Dermis blood vessel endothelial cell (primary cell): Measurements from ENCODE around the gene DHRS3. TPM values are rescaled to one million over a fixed set of nuclear protein-coding genes. Genes with fewer than 3 reads are reported as not detected.
"Not testable (repeated sequence)": the region's sequence is repeated elsewhere in the genome, so short reads cannot be mapped to it uniquely, and the experiment has no call there.

ENCODE experiments used
- DNase-seq: peaks from one replicate; pipeline ENCODE4 v3.0.0; 2010
- total RNA-seq: library from RNA; depleted of rRNA; stranded (reverse); fragments of >200 nt; gene quantifications from 2 replicates; pipeline ENCODE4 v1.2.3, GENCODE V29; 2014

The DHRS3 gene
- total RNA-seq, 1 donor from 2014 or later: 121 TPM

GRCh38 chr1:12573015-12573825 lies 44.8 kb downstream of the DHRS3 start:
- no peak for DNase-seq

- no peak for DNase-seq
Measured at GRCh38 chr1:12572522-12572921, 45.5 kb downstream of the DHRS3 start.

- DNase-seq: no peak
Measured at GRCh38 chr1:12570291-12570690, 47.7 kb downstream of the DHRS3 start.

- no peak for DNase-seq
Measured at GRCh38 chr1:12568009-12568767, 49.8 kb downstream of the DHRS3 start.

- DNase-seq: no peak
Measured at GRCh38 chr1:12567288-12567819, 50.7 kb downstream of the DHRS3 start.

GRCh38 chr1:12566484-12567287 lies 51.3 kb downstream of the DHRS3 start:
- DNase-seq: no peak

- DNase-seq: peak; percentile 21
Measured at GRCh38 chr1:12565966-12566352, 52.1 kb downstream of the DHRS3 start.

DNA sequence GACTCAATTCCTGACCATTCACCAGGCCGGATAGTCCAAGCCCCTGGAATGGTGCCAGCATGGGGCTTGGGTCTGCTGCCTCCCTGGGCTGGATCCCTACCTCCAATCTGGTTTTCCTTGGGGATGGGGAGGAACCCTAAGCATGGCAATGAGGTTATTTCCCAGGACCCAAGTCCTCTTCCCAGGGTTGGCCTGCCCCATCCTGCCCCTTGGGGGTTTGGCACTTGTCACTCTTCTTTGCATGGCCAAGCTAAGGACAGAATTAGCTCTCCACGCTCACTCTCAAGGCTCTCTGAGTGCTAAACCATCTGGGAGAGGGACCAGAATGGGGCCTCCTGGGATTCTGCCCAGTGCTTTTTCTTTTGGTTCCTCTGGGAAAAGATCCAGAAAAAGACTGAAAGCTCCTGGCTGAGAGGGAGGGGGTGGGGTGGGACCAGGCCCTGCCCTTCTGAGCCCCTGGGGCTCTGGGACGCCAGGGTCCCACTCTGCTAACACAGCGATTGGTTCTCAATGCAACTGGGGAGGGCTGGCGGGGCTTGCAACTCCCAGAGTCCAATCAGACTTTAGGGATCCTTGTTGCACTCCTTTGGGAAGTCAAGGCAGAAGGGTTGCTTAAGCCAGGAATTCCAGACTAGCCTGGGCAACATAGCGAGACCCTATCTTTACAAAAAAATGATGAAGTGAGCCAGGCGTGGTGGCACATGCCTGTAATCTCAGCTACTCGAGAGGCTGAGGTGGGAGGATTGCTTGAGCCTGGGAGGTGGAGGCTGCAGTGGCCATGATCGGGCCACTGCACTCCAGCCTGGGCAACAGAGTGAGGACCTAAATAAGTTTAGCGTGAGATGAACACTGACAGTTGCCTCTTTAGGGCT lies 52.7 kb downstream of the DHRS3 start:
- DNase-seq: no peak

DNA sequence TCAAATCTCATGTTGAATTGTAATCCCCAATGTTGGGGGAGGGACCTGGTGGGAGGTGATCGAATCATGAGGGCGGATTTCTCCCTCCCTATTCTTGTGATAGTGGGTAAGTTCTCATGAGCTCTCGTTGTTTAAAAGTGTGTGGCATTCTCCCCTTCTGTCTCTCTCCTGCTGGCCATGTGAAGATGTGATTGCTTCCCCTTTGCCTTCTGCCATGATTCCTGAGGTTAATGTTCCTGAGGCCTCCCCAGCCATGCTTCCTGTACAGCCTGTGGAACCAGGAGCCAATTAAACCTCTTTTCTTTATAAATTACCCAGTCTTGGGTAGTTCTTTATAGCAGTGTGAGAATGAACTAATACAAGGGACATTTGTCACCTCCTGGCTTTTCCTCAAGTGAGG lies 53.8 kb downstream of the DHRS3 start:
- not testable (repeated sequence) for DNase-seq

- no peak for DNase-seq
Measured at GRCh38 chr1:12562955-12563576, 54.9 kb downstream of the DHRS3 start.

GRCh38 chr1:12561121-12561520 lies 56.9 kb downstream of the DHRS3 start:
- DNase-seq: no peak

DNA sequence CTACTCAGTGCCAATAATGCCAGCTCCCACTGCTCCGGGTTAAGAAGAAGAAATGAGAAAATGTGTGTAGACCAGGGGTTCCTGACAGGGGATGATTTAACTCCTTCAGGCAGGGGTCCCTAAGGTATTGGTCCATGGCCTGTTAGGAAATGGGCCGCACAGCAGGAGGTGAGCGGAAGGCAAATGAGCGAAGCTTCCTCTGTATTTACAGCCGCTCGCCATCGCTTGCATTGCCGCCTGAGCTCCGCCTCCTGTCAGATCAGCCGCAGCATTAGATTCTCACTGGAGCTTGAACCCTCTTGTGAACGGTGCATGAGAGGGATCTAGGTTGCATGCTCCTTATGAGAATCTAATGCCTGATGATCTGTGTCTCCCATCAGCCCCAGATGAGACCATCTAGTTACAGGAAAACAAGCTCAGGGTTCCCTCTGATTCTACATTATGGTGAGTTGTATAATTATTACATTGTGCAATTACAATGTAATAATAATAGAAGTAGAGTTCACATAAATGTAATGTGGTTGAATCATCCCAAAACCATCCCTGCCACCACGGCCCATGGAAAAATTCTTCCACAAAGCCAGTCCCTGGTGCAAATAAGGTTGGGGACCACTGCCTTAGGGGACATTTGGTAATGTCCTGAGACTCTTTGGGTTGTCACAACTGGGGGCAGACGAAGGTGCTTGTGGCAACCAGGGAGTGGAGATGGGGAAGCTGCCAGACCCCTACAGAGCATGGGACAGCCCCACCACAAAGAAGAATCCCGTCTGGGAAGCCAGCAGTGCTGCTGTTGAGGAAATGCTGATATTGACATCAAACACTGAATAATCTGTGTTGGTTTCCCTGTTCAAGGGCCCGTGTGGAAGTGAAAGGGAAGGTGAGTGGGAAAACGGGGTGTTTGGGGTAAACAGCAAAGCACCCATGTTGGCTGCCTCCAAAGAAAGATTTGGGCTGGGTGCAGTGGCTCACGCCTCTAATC lies 60.8 kb downstream of the DHRS3 start:
- no peak for DNase-seq

- DNase-seq: no peak
Measured at GRCh38 chr1:12556368-12556930, 61.6 kb downstream of the DHRS3 start.

GRCh38 chr1:12555411-12556367 lies 62.3 kb downstream of the DHRS3 start:
- no peak for DNase-seq

- no peak for DNase-seq
Measured at GRCh38 chr1:12554521-12555305, 63.3 kb downstream of the DHRS3 start.

DNA sequence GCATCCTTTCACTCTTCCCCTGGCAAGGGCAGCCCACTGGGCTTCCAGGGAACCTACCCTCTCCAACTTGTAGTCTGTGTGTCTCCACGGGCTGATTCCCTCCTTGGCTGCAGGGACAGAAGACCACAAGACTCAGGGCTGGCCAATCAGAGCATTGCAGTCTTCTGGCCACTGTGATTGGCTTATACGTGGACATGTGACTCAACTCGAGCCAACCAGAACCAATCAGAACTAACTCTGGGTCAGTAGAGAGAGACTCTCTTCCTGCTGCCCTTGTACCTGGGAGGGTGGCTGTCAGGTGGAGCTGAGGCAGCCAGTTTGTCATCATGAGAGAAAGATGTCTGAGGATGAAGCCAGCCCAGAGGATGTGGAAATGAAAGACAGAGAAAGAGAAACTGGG lies 64.0 kb downstream of the DHRS3 start:
- DNase-seq: no peak
